Tibial artery (tissue), 4 donors: ENCODE data around the gene KDM3B.

Experiments
- DNase-seq, 2 donors: peaks; one replicate each; pipeline ENCODE4 v3.0.0-alpha.2; 2019
- H3K27ac ChIP-seq, 2 donors: fragments of 200-600 bp; sonication (generic) in 1 of 2; 1 replicate in 1 of 2; 2 replicates in 1 of 2; pipeline ENCODE4 v1.5.1; 2018 to 2019; ENCODE audit warnings: mild to moderate bottlenecking in 1 of 2
- H3K27me3 ChIP-seq, 2 donors: fragments of 200-600 bp; sonication (generic) in 1 of 2; one replicate each; pipeline versions ENCODE4 v1.5.1 to v1.6.0; 2016 to 2019
- H3K36me3 ChIP-seq, 3 donors: fragments of 200-600 bp; sonication (generic) in 2 of 3; one replicate each; pipeline ENCODE4 v1.5.1; 2016 to 2019; ENCODE audit warnings: mild to moderate bottlenecking in 2 of 3
- H3K4me1 ChIP-seq, 4 donors: fragments of 200-600 bp; sonication (generic) in 2 of 4; 1 replicate in 3 of 4; 2 replicates in 1 of 4; pipeline ENCODE4 v1.5.1; 2016 to 2019
- H3K4me3 ChIP-seq, 2 donors: fragments of 200-600 bp; sonication (generic) in 1 of 2; 1 replicate in 1 of 2; 2 replicates in 1 of 2; pipeline ENCODE4 v1.5.1; 2018 to 2019; ENCODE audit warnings: mild to moderate bottlenecking in 2 of 2
- H3K9me3 ChIP-seq, 3 donors: fragments of 200-600 bp; sonication (generic) in 1 of 3; one replicate each; pipeline ENCODE4 v1.5.1; 2016 to 2019
- CTCF ChIP-seq, 2 experiments: fragments of 200-600 bp in 1 of 2; fragments of 450-650 bp in 1 of 2; IDR thresholded peaks; one replicate each; pipeline ENCODE4 v1.5.1; 2017 to 2019; ENCODE audit warnings: antibody characterized with exemption in 2 of 2, mild to moderate bottlenecking in 1 of 2, moderate library complexity in 1 of 2
- intact Hi-C: fragments of 100-400 bp; cut with DNase I; formaldehyde crosslinking; loops from one replicate; pipeline ENCODE4 v1.15.0; 2023; ENCODE audit warnings: low total_unique reads

Gene KDM3B

GRCh38 chr5:138340008-138340407, 12.5 kb upstream of the KDM3B start:
- no peak for DNase-seq
- H3K36me3 ChIP-seq: peaks cover 19 to 40% (median 27%) of the 10 kb centered on the region in 3 donors
- intact Hi-C loops: no loop called here

GRCh38 chr5:138344887-138345622, 7.4 kb upstream of the KDM3B start:
- Histone ChIP-seq H3K27ac (no peak overlapping the region), H3K9me3 (no peaks in the 10 kb centered on the region), H3K4me3 (no peak overlapping the region), H3K36me3 (peaks cover 46 to 78% (median 70%) of the 10 kb centered on the region in 3 donors), H3K27me3 (no peaks in the 10 kb centered on the region), H3K4me1 (peaks cover 0 to 45% (median 31%) of the 10 kb centered on the region in 4 donors)
- peak in 1 of 2 donors; percentile 65 for DNase-seq
- TF ChIP-seq CTCF (IDR thresholded peaks at IDR 0.05): no peak
- intact Hi-C loops: no loop called here

More at GRCh38 chr5:138340008-138340407, 12.5 kb upstream of the KDM3B start:
- Histone ChIP-seq H3K27ac (peak overlapping the region; percentile 95 to 98), H3K4me3 (peak overlapping the region in 1 of 2 donors; percentile 80), H3K9me3 (no peaks in the 10 kb centered on the region), H3K27me3 (no peaks in the 10 kb centered on the region), H3K4me1 (peaks cover 0 to 35% (median 24%) of the 10 kb centered on the region in 4 donors)
- TF ChIP-seq CTCF (IDR thresholded peaks at IDR 0.05): no peak

GRCh38 chr5:138346889-138347288, 5.6 kb upstream of the KDM3B start:
- Histone ChIP-seq H3K9me3 (no peaks in the 10 kb centered on the region), H3K27me3 (no peaks in the 10 kb centered on the region), H3K4me3 (no peak overlapping the region), H3K4me1 (peaks cover 0 to 46% (median 23%) of the 10 kb centered on the region in 4 donors), H3K27ac (no peak overlapping the region), H3K36me3 (peaks cover 46 to 70% (median 68%) of the 10 kb centered on the region in 3 donors)
- intact Hi-C loops: no loop called here
- TF ChIP-seq CTCF (IDR thresholded peaks at IDR 0.05): no peak
- DNase-seq: no peak

GRCh38 chr5:138349852-138350562, 2.5 kb upstream of the KDM3B start:
- Histone ChIP-seq H3K9me3 (no peaks in the 10 kb centered on the region), H3K27ac (peak overlapping the region; percentile 1 to 47), H3K36me3 (peaks cover 27 to 43% (median 38%) of the 10 kb centered on the region in 3 donors), H3K4me3 (no peak overlapping the region), H3K4me1 (peaks cover 0 to 61% (median 32%) of the 10 kb centered on the region in 4 donors), H3K27me3 (no peaks in the 10 kb centered on the region)
- no peak for TF ChIP-seq CTCF (IDR thresholded peaks at IDR 0.05)
- intact Hi-C loops: no loop called here
- DNase-seq: no peak

GRCh38 chr5:138350563-138350890, 2.0 kb upstream of the KDM3B start:
- no peak overlapping the region for H3K4me3 ChIP-seq
- DNase-seq: no peak
- intact Hi-C loops: no loop called here
- no peaks in the 10 kb centered on the region for H3K27me3 ChIP-seq
- H3K36me3 ChIP-seq: peaks cover 22 to 38% (median 33%) of the 10 kb centered on the region in 3 donors
- no peaks in the 10 kb centered on the region for H3K9me3 ChIP-seq
- peak overlapping the region; percentile 1 to 47 for H3K27ac ChIP-seq
- no peak for TF ChIP-seq CTCF (IDR thresholded peaks at IDR 0.05)
- peaks cover 0 to 66% (median 37%) of the 10 kb centered on the region in 4 donors for H3K4me1 ChIP-seq
